ENCODE measurements around the gene LRFN2.

The LRFN2 gene

DNA sequence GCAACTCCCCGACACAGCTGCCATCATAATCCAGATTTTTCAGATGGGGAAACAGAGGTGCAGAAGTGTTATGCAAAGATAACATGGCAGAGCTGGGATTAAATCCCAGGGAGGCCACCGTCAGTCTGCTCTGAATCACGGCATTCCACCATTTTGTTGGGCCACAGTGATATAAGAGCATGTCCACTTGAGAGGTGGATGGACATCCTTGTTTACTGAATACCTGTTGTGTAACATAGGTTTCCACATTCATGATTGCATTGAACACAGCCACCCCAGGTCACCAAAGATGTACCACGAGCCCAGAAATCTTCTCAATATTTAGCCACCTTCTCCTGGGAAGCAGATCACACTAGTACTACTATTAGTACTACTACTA is 191.5 kb downstream of the LRFN2 start:
- DNase-seq: no peak

DNA sequence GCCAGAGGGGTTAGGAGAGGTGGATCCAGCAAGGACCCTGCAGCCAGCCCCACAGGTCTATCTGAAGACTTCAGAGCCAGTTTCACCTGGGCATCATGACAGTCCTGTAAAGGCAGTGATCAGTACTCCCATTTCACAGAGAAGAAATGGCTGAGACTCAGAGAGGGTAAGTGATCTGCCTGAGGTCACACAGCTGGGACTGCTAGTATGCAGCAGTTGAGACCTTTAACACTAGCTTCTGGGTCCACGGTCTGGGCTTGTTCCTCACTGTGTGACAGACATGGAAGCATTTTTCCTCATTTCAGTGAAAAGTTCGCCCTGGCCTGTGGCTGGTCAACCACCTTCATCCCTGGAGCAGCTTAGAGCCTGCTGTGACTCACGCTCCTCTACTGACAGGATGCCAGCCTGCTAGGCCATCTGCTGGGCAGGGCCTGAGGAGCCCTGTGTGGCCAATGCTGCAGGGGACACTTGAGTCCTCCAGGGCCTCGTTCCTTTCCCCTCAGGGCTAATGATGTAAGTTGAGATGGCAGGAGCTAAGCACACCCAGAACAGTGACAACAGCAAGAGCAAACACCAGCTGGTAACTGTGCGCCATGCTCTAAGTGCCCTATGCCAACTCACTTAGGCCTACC is 192.0 kb downstream of the LRFN2 start:
- DNase-seq: no peak

DNA sequence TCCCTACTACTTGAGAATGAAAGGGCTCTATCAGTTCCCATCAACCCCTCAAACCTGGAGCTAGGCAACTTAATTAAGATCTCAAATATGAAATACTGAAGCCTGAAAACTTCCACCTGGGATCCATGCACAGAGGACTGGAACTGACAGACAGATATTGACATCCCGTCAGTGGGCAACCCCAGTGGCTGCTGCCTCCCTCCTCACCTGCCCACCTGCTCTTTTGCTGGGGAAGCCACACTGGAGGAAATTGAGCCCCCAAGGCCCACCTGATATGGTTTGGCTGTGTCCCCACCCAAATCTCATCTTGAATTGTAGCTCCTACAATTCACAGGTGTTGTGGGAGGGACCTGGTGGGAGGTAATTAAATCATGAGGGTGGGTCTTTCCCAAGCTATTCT is 192.8 kb downstream of the LRFN2 start:
- DNase-seq: no peak

DNA sequence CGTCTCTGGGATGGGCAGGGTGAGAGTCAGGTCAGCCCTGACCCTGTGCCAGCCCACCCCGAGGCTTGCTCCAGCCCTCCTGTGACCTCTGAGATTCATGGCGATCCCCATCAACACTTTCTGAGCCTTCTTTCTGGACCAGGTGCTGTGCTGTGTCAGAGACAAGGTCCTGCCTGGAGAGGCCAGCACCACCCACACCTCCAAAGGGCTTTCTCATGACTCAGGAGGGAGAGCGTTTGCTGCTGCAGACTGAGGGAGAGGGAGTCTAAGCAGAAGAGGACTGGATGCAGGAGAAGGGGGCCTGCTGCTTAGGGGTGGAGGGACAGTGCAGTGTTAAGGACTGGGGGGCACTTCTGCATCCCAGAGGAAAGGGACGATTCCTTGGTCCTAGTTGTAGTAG is 193.5 kb downstream of the LRFN2 start:
- no peak for DNase-seq

DNA sequence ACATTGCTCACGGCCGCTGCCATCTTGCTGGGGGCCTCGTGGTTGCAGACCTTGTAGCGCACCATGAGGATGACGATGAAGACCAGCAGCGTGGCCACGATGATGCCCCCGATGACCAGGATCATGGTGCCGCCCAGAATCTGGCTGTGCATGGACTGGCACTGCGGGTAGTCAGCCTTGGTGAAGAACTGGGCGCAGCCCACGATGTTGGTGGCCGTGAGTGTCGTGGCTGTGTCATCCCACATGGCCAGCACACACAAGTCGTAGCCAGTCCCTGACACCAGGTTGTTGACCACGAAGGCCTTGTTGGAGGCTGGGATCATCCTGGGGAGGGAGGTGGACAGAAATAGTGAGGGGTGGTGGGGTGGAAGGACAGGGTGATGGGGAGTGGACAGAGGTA is 194.6 kb downstream of the LRFN2 start:
- DNase-seq: no peak

DNA sequence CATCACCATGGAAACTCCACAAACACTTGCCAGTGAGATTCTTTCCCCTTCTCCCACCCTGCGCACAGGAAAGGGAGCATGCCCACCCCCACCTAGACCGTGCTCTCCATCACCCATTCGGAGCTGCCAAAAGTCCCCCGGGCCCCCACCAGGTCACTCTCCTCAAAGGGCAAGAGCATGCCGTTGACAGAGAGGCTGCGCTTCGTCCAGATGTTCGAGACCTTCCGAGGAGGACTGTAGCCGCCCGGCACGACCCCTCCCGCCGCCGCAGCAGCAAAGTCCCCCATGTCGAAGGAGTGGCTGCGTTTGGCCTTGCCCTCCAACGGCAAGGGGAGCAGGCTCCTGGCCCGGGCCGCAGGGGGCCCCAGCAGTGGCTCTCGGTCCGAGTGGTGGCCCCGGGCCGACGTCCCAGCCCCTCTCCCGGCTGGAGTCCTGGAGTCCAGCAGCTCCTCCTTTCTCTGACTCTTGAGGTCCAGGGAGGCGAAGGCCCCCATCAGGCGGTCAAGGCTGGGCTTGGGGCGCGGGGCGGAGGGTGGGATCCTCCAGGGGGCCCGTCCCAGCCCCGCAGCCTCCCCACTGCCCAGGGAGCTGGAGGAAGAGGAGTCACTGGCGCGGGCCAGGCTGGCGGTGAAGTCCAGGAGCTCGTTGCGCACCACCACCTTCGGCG is 195.2 kb downstream of the LRFN2 start:
- no peak for DNase-seq

DNA sequence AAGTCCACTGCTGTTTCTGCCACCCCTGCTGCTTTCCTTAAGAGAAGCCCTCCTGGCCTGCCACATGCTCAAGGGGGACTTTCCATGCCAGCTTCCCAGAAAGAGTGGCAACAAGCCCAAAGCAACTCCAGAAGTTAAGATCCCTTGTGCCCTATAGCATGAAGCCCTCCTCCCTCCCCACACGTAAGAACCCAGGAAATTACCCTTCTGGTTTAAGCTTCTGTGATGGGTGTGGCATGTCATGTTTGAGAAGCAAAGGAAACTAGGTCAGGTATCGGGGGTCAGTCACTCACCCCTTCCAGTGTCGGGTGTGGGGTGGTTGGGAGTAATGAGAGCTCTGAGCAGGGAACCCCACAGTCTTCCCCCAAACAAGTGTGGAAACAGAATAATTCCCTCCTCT is 196.1 kb downstream of the LRFN2 start:
- DNase-seq: no peak

DNA sequence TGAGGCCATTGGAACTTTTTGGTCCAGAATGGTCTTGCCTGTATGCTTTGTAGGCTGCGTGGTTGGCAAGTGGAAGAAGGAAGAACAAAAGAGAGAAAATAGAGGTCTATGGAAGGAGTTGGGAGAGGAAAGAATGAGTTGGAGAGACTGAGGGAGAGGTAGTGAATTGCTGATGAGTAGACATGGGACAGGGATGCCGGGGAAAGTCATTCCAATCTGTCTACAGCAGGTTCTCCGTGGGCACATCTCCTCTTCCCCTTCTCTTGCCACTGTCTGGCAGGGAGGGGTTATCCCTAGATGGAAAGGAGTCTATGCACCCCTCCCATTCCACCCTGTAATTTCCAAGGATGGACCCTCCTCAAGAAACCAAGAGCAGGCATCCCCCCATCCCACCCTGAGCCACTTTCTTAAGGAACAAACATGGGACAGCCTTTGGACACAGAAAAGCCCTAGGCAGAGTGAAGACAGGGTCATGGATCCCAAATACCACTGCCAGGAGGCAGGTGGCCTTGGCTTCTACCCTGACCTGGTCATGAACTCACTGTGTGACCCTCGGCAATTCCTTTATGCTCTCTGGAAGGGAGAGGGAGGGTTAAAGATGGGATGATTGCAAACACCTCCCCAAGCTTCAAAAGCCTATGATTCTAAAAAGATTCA is 196.9 kb downstream of the LRFN2 start:
- no peak for DNase-seq

DNA sequence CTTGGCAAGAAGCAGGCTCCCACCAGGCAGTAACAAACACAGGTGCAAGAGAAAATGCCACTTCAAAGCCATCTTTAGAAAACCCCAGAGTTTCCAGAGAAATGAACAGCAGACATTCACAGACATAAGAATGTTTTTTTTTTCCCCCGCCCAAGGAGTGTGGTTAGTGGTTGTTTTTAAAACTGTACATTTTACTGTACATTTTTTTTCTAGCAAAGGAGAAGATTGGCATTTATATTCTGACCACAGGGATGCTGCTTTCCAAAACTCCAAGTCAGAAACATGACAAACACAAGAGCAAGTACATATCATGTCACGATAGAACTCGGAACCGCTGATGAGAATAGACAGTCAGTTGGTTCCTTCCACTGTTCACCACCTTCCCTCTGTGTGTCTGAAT is 197.9 kb downstream of the LRFN2 start:
- no peak for DNase-seq

DNA sequence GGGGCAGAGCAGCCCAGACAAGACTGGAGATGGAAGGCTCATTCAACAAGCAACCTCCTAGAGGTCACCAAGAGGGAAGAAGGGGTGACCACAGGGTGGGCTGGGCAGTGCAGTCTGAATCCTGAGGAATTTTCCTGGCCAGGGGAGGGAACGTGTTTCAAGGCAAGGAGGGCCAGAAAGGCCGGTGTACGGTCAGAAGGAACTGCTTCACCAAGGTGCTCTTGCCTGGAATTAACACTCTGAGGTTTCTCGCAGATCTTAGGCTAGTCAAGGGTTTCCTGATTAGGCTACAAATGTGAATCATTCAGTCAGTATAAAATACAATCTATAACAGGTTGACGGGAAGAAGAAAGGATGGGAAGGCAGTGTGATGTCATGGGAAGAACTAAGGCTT is 199.3 kb downstream of the LRFN2 start:
- DNase-seq: no peak

DNA sequence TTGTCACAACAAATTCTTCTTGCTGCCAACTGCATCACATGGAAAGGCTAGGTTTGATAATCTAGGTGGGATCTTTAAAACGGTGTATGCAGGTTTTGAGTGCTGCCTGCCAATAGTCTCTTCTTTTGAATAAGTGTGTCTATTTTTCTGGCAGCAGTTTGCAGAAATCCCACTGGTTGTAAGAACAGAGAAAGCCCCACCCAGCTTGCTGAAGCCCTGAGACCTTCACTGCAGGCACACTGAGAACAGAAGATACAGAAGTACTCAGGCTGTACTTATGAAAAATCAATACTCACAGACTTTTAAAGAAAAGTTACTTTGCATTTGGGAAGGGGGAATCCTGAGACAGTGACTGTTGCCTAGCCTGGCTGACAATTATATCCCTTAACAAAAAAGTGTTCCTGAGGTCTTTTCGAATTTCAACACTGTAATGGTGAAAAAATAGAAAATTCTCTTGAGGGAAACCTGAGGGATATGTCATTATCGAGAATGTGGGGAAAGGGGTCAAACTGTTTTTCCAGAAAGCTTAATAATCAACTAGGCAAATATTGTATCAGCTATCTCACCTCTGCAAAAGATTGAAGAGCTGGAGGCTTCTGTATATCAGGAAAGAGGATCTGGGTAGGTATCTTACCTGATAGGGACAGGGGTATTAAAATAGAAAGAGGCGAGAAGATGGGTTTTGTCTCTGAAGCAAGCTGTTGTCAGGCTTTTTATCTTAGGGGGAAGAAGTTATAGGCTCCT is 199.9 kb downstream of the LRFN2 start:
- DNase-seq: no peak

DNA sequence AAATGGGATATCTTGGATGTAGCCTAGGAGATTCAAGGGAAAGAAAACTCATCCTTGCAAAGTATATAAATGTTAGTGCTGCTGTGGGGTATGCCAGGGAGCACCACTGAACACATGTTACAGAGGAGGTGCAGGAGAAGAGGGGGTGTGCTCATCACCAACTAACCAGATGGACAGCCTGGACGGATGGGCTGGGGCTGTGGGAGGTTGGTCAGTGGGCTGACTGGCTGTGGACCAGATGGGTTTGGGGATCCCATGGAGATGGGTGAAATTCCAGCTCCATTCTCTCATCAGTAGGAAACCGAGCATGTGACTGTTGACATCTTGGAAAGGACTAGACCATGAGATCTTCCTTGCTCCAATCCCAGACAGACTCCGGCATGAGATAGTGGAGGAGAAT is 201.0 kb downstream of the LRFN2 start:
- DNase-seq: no peak

DNA sequence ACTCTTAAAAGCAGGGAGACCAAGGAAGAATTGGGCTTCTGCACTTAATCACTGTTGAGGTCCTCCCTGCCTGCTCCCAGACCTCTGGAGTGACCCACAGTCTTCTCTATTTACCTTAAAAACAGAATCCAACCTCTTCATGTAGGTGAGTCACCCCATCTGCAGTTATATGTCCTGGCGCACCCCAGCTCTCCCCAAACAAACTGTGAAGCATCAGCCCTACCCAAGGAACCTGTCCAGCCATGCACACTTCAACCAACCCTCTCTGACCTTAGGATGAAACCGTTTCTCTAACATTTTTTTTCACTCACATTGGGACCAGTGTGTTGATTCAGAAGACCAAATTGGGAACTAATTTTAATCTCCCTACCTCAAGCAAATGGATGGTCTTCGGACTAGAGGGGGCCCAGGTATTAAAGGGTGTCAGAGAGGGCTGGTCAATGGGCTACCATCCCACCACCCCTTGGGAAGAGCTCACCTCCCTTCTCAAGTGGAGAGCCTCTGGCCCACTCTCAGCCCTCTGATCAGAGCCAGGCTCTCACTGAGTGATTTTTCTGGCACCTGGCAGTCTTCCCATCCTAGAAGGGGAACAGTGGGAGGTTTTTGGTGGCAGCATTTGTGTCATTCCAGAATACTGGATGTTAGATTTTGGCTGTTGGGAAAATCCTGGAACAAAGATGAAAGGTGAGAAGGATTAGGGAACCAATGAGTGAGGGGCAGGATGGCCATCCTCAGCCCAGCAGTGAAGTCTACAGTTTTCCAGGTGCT is 203.6 kb downstream of the LRFN2 start:
- no peak for DNase-seq

DNA sequence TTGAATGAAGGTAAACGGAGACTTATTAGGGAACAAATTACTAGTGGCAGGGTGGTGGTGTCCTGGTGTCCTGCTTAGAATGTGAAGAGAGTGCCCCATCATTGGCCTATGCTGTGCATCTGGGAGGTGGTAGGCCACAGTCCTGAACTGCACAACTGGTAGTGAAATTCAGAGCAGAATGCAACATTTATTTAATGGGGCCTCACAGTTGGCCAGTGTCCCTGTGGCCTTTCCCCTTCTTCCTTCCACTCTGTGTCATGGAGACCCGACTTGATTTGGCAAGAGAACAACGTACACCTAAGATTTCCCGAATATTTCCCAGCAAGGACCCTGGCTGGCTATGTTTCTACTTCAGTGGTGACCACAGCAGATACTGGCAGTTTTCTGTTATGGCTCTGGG is 206.9 kb downstream of the LRFN2 start:
- no peak for DNase-seq

DNA sequence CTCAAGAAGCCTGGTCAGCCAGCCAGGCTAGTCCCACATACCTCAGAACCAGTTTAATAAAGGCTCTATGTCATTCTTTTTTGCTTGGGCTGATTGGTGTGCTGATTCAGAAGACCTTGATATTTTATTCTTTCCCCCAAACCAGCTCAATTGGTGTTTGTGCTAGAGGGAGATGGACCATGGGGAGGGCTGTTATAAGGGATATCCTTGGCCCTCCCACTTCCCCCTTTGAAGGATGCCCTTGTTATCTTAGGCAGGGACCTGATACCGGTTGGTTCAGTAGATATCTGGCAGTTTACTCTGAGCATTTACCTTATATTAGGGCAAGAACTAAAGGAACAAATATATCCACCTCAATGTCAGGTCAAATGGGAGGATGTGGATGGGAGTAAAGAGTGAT is 207.4 kb downstream of the LRFN2 start:
- DNase-seq: no peak

DNA sequence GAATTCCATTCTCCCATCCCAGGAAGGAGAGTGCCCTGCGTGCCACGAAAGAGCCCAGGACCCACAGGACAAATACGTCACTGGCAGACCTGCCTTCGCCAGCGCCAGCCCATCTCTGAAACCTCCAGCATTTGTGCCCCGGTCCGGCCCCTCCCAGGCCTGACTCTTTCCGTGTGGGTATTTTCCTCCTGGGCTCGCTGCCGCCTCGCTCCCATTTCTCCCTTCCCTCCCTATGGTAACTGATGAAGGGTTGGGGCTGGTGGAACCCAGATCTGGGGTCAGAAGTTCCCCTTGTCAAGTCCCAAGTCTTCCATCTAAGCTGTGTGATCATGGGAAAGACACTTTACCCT is 208.5 kb downstream of the LRFN2 start:
- no peak for DNase-seq

DNA sequence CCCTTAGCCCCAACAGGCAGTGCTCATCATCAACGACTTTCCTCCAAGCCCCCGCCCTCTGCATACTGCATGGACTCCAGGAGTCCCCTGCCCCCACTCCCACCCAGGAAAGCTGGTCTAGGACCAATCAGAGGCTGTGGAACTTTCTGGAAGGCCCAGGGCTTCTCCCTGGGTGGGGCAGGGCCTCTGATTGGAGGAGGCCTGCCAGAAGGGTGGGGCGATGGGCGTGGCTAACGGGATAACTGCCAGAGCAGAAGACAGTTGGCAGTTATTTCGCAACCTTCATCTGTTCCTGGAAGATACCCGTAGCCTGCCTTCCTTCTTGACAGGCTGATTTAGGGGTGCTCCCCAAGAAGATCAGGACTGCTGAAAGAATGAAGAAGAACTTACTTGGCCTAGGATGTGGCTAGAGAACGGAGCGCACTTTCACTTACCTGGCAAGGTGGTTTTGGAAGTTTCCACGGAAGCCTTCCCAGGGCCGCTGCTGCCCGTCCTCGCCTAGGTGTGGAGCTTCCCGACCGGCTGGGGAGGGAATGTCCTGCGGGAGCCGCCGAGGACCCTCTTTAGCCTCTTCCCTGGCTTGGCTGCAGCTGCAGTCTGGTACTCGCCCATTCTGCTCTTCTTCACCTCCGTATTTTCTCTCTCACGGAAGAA is 209.0 kb downstream of the LRFN2 start:
- no peak for DNase-seq

DNA sequence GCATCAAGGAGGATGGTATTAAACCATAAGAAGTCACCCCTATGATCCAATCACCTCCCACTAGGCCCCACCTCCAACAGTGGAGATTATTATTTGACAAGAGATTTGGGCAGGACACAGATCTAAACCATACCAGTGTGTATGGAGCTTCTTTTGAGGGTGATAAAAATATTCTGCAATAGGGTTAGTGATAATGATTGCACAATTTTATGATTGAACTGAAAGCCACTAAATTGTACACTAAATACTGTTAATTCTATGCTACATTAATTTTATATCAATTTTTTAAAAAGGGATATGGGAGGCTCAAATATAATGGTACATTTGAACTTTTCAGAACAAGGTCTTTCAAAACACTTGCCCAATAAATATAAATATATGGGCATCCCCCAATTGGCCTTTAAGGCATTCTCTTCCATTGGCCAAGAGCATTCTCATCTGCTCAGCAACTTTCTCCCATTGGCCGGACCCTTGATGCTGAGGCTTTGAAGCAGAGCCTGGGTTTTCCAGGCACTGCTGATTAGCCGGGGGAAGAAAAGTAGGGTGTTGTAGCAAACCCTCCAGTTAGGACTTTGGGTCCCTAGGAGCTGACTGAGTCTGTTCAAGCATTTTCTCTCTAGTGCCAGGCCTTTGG is 209.9 kb downstream of the LRFN2 start:
- no peak for DNase-seq

DNA sequence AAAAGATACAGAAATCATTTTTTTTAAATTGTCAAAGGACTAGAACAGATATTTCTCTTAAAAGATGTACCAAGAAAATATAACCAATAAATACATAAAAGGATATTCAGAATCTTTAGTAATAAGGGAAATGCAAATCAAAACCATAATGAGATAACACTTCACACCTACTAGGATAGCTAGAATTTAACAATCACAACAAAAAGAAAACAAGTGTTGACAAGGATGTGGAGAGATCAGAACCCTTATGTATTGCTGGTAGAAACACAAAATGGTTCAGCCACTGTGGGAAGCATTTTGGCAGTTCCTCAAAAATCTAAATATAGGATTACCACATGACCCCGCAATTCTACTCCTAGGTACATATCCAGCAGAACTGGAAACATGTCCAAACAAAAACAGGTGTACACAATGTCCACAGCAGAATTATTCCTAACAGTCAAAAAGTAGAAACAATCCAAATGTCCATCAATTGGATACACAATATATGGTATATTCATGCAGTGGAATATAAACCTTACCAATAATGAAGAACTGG is 211.0 kb downstream of the LRFN2 start:
- no peak for DNase-seq

DNA sequence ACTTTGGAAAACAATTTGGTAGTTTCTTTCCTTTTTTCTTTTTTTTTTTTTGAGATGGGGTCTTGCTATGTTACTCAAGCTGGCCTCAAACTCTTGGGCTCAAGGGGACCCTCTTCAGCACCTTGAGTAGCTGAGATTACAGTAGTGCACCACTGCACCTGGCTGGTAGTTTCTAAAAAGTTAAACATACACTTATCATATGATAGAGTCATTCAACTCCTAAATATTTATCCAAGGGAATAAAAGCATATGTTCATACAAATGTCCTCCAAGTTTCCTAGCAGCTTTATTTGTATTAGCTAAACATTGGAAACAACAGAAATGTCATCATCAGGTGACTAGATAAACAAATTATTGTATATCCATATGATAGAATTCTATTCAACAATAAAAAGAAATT is 213.9 kb downstream of the LRFN2 start:
- DNase-seq: no peak

DNA sequence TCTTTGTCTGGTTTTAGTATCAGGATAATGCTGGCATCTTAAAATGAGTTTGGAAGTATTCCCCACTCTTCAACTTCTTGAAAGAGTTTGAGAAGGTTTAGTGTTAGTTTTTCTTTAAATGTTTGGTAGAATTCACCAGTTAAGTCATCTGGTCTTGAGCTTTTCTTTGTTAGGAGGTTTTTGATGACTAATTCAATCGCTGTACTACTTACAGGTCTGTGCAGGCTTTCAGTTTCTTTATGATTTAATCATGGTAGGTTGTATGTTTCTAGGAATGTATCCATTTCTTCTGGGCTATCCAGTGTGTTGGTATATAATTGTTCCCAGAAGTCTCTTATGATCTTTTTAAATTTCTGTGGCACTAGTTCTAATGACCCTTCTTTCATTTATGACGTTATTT is 215.5 kb downstream of the LRFN2 start:
- DNase-seq: no peak

DNA sequence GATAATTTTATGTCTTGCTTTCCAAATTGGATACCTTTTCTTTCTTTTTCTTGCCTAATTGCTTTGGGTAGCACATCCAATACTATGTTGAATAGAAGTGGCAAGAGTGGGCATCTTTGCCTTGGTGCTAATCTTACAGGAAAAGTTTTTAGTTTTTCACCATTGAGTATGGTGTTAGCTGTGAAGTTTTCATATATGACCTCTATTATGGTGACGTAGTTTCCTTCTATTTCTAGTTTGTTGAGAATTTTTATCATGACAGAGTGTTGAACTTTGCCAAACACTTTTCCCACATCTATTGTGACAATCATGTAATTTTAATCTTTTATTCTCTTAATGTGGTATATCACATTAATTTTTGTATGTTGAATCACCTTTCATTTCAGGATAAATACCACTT is 216.1 kb downstream of the LRFN2 start:
- DNase-seq: no peak

Measured in activated CD8-positive, alpha-beta memory T cell treated with anti-CD3 and anti-CD28 coated beads, Interleukin-2, amount 50 U/mL, for 4 hours (primary cell).